GM12878 (cell line): ENCODE results near the gene PACSIN3. TPM values are rescaled to one million over a fixed set of nuclear protein-coding genes. Genes with fewer than 3 reads are reported as not detected.

Experiments used
- ATAC-seq: fragments of 200-7000 bp; cut with Tn5 transposase; 3 replicates; pipeline ENCODE4 v1.9.1; 2020; ENCODE audit warnings: mild to moderate bottlenecking, moderate library complexity
- BruUV-seq: library from RNA; stranded (reverse); fragments of 400-500 nt; replicated peaks from 2 replicates; lab custom pipeline; 2021; lab: Mats Ljungman, UMichigan
- CTCF ChIA-PET: fragments of 300-600 bp; sonication (Branson Sonifier 250); formaldehyde crosslinking; extraction: SDS; loops from one replicate; lab custom pipeline; 2021; ENCODE audit warnings: inconsistent platforms; lab: Yijun Ruan, JAX
- POLR2A ChIA-PET: fragments of 350-600 bp; formaldehyde crosslinking; extraction: SDS; loops from one replicate; lab custom pipeline; 2021; ENCODE audit warnings: inconsistent platforms; lab: Charles Lee
- RAD21 ChIA-PET: fragments of 300-600 bp; sonication (Branson Sonifier 250); formaldehyde crosslinking; loops from one replicate; lab custom pipeline; 2023; ENCODE audit warnings: antibody characterized with exemption; ENCODE audit not compliant: unreplicated experiment; lab: Charles Lee
- SMC1A ChIA-PET: fragments of 300-600 bp; sonication (Branson Sonifier 250); formaldehyde crosslinking; loops from one replicate; lab custom pipeline; 2023; ENCODE audit not compliant: unreplicated experiment, uncharacterized antibody; lab: Charles Lee
- DNase-seq: peaks from one replicate; pipeline ENCODE4 v3.0.0-alpha.2; 2011; ENCODE audit warnings: low read depth, low spot score
- FAIRE-seq: peaks from 3 replicates; lab custom pipeline; 2011; peaks lifted over from hg19 to GRCh38; lab: Jason Lieb, UNC
- H2AFZ ChIP-seq: 2 replicates; pipeline ENCODE4 v1.6.0; 2011; ENCODE audit warnings: low read depth, low read length, control low read depth; ENCODE audit not compliant: control insufficient read depth
- H3K27ac ChIP-seq: 2 replicates; pipeline ENCODE4 v1.5.1; 2011; ENCODE audit warnings: control low read depth; ENCODE audit not compliant: control insufficient read depth, insufficient read depth
- H3K27me3 ChIP-seq, 2 experiments: replicated peaks in 1 of 2; 2 replicates each; pipeline versions ENCODE4 v1.6.0 to v1.6.1; 2011; ENCODE audit warnings: low read length in 1 of 2; ENCODE audit not compliant: control insufficient read depth in 2 of 2, insufficient read depth in 2 of 2
- H3K36me3 ChIP-seq, 2 experiments: 2 replicates each; pipeline ENCODE4 v1.5.1; 2011; ENCODE audit warnings: low read length in 1 of 2; ENCODE audit not compliant: control insufficient read depth in 2 of 2, insufficient read depth in 2 of 2
- H3K4me1 ChIP-seq: 2 replicates; pipeline ENCODE4 v1.6.1; 2011; ENCODE audit warnings: mild to moderate bottlenecking, low read length, moderate library complexity, mixed read lengths; ENCODE audit not compliant: control insufficient read depth, insufficient read depth
- H3K4me2 ChIP-seq: 2 replicates; pipeline ENCODE4 v1.6.0; 2011; ENCODE audit warnings: control low read depth; ENCODE audit not compliant: control insufficient read depth, insufficient read depth
- H3K4me3 ChIP-seq: fragments of 200-600 bp; sonication (generic); 2 replicates; pipeline ENCODE4 v1.5.1; 2016
- H3K79me2 ChIP-seq: 2 replicates; pipeline ENCODE4 v1.6.0; 2011; ENCODE audit warnings: low read length; ENCODE audit not compliant: control insufficient read depth, insufficient read depth
- H3K9ac ChIP-seq: 2 replicates; pipeline ENCODE4 v1.8.0; 2011; ENCODE audit warnings: low read length, control low read depth, mixed read lengths; ENCODE audit not compliant: control insufficient read depth, insufficient read depth
- H3K9me3 ChIP-seq: replicated peaks from 3 replicates; pipeline ENCODE4 v1.5.1; 2011; ENCODE audit warnings: mild to moderate bottlenecking, low read length; ENCODE audit not compliant: control insufficient read depth, insufficient read depth
- H4K20me1 ChIP-seq: 2 replicates; pipeline ENCODE4 v1.6.0; 2011; ENCODE audit not compliant: control insufficient read depth, insufficient read depth
- HDGF ChIP-seq: fragments of 450-650 bp; IDR thresholded peaks from 2 replicates; pipeline ENCODE4 v1.6.1; 2016; ENCODE audit warnings: antibody characterized with exemption
- POLR2A ChIP-seq: IDR thresholded peaks from 2 replicates; pipeline ENCODE4 v1.6.1; 2011; ENCODE audit warnings: low read depth, mild to moderate bottlenecking, low read length
- RCOR1 ChIP-seq: conservative IDR thresholded peaks from 2 replicates; pipeline ENCODE4 v1.6.1; 2012; ENCODE audit warnings: low read depth, low read length, improper control_type of control experiment
- TBL1XR1 ChIP-seq: IDR thresholded peaks from 2 replicates; pipeline ENCODE4 v1.6.1; 2012; ENCODE audit warnings: low read depth, low read length, improper control_type of control experiment
- WGBS: methylation state at CpG from one replicate; pipeline ENCODE4 v1.1.6; 2016; ENCODE audit warnings: low lambda C conversion rate; ENCODE audit not compliant: insufficient replicate concordance, insufficient coverage; ENCODE audit errors: missing lambda C conversion rate; 5-methylcytosine and 5-hydroxymethylcytosine counted together
- in situ Hi-C: fragments of 300-500 bp; cut with MboI; formaldehyde crosslinking; loops from 9 replicates; pipeline ENCODE4 v1.14.3; 2018; ENCODE audit warnings: mixed read lengths
- intact Hi-C: fragments of 100-400 bp; cut with micrococcal nuclease; formaldehyde crosslinking; loops from one replicate; pipeline ENCODE4 v1.14.2; 2022; ENCODE audit not compliant: unreplicated experiment
- polyA plus RNA-seq, 11 experiments: library from polyadenylated mRNA; depleted of rRNA in 4 of 11; unstranded in 6 of 11; stranded (reverse) in 5 of 11; fragments of >200 nt; fragmentation: Nextera tagmentation in 4 of 11; fragmentation: Illumina TruSeq in 1 of 11; extraction: Ambion mirVana in 4 of 11; extraction: Trizol in 1 of 11; gene quantifications; 1 replicate in 1 of 11; 2 replicates in 10 of 11; pipeline versions ENCODE4 v1.2.1 to v1.2.3, GENCODE V29; 2011 to 2016; ENCODE audit warnings: inconsistent platforms in 2 of 11, missing spikeins in 2 of 11, low read depth in 1 of 11
- total RNA-seq, 4 experiments: library from RNA; depleted of rRNA in 3 of 4; stranded (reverse); fragments of >200 nt in 3 of 4; fragmentation: Illumina TruSeq in 1 of 4; extraction: Trizol in 1 of 4; gene quantifications; 2 replicates each; pipeline versions ENCODE4 v1.2.1 to v1.2.3, GENCODE V29; 2013 to 2021
- TF ChIP-seq, protein P1 (sequence below): fragments of 450-650 bp; IDR thresholded peaks from 2 replicates; pipeline ENCODE4 v1.6.1; 2016; ENCODE audit warnings: mild to moderate bottlenecking
- TF ChIP-seq, protein P2 (sequence below): fragments of 450-650 bp; conservative IDR thresholded peaks from 2 replicates; pipeline ENCODE4 v1.6.1; 2017; ENCODE audit warnings: mild to moderate bottlenecking, moderate library complexity

The PACSIN3 gene
- total and polyA plus RNA-seq, 10 of the 15 experiments (the other 5 are each of a cell fraction or from before 2014, with no cell fraction given) = 0.05 to 0.82 (median 0.22) TPM; not detected in 1

DNA sequence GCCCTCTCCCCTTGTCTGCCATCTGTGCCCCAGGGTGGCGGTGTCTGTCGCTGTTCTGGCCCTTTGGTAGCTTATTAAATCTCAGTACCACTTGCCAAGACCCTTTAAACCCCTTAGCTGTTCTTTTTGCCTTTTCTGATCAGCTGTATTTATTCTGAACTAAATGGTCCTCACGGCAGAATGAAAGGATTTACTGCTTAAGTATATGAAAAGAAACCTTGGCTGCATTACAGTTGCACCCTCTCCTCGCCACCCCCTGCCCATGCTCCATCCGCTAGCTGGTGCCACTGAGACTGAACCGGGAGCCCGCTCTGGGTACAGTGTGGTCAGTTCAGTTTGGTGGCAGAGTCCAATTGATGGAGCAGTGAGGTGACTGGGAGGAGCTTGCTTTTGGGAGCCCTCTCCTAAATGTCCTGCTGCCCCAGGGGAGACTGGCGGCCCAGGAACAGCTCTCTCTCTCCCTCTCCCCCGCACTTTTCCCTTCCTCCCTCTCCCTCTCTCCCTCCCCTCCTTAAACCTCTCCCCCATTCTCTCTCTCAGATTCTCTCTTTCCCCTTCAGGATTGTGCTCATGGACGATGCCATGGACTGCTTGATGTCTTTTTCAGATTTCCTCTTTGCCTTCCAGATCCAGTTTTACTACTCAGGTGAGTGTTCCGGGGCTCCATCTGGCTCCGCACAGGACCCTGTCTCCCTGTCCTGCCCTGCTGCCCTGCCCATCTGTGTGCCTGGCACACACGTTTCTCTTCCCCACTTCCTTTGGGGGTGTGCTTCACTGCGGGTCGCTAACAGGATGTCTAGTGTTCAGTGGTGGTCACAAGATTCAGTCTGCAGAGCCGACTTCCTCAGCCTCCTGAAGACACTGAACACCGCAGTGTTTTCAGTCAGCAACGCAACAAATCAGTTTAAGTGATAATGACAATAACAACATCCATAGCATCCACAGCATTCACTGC lies 31.3 kb downstream of the PACSIN3 start:
- Histone ChIP-seq H3K79me2 (no peaks in the 10 kb centered on the region), H3K4me1 (no peaks in the 10 kb centered on the region), H4K20me1 (no peaks in the 10 kb centered on the region), H3K27me3 (no peaks in the 10 kb centered on the region), H3K9me3 (no peaks in the 10 kb centered on the region), H3K36me3 (no peaks in the 10 kb centered on the region), H3K9ac (no peak overlapping the region), H2AFZ (no peak overlapping the region), H3K4me3 (no peak overlapping the region), H3K27ac (no peak overlapping the region), H3K4me2 (no peak overlapping the region)
- BruUV-seq = no TSS peak
- in situ Hi-C loops = no loop called here
- ChIA-PET POLR2A (interaction anchor here (0.7 kb wide), 1 partner anchor 556 kb away, joined by 3 read pairs; no protein-coding TSS in a partner anchor), RAD21 (interaction anchor here (1.4 kb wide), 1 partner anchor 104 kb away, joined by 4 read pairs; no protein-coding TSS in a partner anchor), CTCF (interaction anchor here (0.7 to 5.2 kb wide), 15 partner anchors 8 to 342 kb away, joined by 3 to 63 read pairs (median 4); no protein-coding TSS in a partner anchor), SMC1A (interaction anchor here (1.3 to 4.0 kb wide), 4 partner anchors 239 to 273 kb away, joined by 3 to 44 read pairs (median 12); no protein-coding TSS in a partner anchor)
- FAIRE-seq = no peak
- DNase-seq = no peak
- TF ChIP-seq TBL1XR1 (no peak), RCOR1 (no peak), POLR2A (no peak), HDGF (no peak)
- TF ChIP-seq, protein P1, sequence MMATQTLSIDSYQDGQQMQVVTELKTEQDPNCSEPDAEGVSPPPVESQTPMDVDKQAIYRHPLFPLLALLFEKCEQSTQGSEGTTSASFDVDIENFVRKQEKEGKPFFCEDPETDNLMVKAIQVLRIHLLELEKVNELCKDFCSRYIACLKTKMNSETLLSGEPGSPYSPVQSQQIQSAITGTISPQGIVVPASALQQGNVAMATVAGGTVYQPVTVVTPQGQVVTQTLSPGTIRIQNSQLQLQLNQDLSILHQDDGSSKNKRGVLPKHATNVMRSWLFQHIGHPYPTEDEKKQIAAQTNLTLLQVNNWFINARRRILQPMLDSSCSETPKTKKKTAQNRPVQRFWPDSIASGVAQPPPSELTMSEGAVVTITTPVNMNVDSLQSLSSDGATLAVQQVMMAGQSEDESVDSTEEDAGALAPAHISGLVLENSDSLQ = no peak
- TF ChIP-seq, protein P2, sequence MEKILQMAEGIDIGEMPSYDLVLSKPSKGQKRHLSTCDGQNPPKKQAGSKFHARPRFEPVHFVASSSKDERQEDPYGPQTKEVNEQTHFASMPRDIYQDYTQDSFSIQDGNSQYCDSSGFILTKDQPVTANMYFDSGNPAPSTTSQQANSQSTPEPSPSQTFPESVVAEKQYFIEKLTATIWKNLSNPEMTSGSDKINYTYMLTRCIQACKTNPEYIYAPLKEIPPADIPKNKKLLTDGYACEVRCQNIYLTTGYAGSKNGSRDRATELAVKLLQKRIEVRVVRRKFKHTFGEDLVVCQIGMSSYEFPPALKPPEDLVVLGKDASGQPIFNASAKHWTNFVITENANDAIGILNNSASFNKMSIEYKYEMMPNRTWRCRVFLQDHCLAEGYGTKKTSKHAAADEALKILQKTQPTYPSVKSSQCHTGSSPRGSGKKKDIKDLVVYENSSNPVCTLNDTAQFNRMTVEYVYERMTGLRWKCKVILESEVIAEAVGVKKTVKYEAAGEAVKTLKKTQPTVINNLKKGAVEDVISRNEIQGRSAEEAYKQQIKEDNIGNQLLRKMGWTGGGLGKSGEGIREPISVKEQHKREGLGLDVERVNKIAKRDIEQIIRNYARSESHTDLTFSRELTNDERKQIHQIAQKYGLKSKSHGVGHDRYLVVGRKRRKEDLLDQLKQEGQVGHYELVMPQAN = no peak
- WGBS = 54% methylated on average over 18 of the region's 18 CpGs
- intact Hi-C loops = no loop called here
- no peak for ATAC-seq
